ENCODE data around the gene CNBD2.
A peak's percentile ranks its signal among the peaks of the same experiment; 100 is the strongest.
"Not testable (repeated sequence)": the region's sequence is repeated elsewhere in the genome, so short reads cannot be mapped to it uniquely, and the experiment has no call there.

The CNBD2 gene

DNA sequence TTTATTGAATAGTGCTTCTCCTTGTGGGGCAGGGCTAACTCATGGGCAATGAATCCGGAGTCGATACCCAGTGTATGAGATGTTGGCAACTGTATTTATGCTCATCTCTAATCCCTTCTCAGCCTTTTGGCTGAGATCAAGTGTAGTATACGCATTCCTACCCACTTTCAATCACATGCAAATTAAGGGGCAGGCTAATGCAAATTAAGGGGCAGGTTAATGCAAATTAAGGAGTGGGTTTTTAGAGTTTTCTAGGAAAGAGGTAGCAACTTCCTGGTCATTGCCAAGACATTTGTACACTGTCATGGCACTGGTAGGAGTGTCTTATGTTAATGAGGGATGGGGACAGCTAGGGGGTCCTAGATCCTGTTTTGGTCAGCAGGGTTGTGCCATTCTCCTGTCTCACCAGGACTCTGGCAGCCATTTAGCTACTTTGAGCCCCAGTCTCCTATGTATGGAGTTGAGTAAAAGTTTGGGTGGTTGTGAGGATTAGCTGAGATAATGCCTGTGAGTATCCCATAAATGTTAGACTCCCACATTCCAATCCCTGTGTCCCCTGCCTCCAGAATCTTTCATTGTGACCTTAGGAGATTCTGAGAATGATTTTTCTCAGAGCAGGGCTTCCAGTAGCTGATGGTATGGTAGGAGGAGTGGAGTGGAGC is at the start of gene CNBD2:
CNBD2 (plus strand) TSS at position 612 of the 662 bp plus-strand sequence. CDS start 173 bp downstream, outside the sequence.
- no peak for DNase-seq

GRCh38 chr20:35920523-35920922 is 47.9 kb upstream of the CNBD2 start:
- no peak for DNase-seq

DNA sequence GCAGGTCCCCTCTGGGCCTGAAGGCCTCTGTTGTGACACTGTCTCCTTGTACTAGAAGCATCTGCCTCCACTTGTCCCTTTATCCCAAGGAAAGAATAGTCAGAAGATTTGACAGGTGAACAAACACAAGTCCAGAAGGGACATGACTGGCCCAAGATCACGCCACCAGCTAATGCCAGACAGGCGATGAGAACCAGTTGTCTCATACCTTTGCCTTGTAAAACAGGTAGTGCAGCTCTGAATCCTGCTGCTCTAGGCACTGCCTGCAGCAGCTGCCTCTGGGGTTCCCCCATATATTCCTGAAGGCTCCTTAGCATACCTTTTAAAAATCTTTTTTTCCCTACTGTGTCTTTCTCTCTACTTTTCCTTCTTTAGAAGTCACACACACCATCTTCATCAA is 39.1 kb upstream of the CNBD2 start:
- DNase-seq, result no peak

DNA sequence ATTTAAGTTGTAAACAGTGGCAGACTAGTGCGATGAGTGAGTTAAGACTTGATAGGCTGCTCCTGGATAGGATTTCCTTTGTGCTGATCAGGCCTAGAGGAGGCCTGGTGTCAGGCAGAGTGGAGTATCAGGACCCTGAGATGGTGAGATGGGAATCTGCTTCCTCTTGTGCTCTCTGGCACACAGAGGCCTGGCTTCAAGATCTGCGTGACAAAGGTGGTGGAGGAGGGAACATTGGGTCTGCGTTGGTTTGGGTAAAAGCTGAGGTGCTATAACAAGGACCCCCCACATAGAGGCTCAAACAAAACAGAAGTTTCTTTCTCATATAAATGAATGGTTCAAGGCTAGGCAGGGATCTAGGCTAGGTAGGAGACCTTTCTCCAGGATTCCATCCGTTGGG is 34.3 kb upstream of the CNBD2 start:
- DNase-seq, result no peak

- DNase-seq, result no peak
Observed at GRCh38 chr20:35939264-35939663, 29.1 kb upstream of the CNBD2 start.

DNA sequence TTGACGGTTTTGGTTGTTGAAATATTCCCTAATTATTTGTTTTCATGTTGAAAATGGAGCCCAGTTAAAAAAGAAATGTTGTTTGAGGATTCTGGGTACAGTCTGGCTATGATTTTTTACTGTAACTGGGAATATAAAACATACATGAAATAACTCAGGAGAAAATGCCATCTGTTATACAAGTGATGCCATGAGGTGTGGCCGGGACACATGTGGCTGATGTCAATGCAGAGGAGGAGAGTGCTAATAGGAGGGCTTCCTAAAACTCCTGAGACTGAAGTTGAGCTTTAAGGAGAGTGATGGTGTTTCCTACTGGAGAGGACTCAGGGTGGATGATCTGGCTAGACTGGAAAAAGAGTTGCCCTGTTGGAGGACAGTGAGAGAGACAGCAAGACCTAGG is 26.8 kb upstream of the CNBD2 start:
- DNase-seq, result no peak

- DNase-seq, result no peak
Observed at GRCh38 chr20:35942243-35942642, 26.1 kb upstream of the CNBD2 start.

- DNase-seq, result no peak
Observed at GRCh38 chr20:35947489-35947888, 20.9 kb upstream of the CNBD2 start.

DNA sequence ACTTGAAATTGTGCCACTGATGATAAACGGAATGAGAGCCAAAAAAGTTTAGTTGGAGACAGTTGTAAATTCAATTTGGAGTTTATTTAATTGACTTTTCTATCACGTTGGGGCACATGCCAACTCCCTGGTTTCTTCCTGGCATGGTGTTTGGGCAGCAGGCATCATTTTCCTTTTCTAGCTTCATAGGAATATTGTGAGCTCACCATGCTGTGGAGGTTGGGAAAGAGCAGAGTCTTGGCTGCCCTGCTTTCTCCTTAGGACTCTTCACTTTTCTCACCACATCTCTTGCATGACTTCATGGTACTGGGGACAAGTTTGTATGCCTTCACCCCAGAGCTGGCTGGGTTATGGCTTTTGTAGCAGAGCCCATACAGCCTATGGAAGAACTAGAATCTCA is 20.5 kb upstream of the CNBD2 start:
- no peak for DNase-seq

GRCh38 chr20:35950093-35950492 is 18.3 kb upstream of the CNBD2 start:
- no peak for DNase-seq

- not testable (repeated sequence) for DNase-seq
Observed at GRCh38 chr20:35952080-35952479, 16.3 kb upstream of the CNBD2 start.

DNA sequence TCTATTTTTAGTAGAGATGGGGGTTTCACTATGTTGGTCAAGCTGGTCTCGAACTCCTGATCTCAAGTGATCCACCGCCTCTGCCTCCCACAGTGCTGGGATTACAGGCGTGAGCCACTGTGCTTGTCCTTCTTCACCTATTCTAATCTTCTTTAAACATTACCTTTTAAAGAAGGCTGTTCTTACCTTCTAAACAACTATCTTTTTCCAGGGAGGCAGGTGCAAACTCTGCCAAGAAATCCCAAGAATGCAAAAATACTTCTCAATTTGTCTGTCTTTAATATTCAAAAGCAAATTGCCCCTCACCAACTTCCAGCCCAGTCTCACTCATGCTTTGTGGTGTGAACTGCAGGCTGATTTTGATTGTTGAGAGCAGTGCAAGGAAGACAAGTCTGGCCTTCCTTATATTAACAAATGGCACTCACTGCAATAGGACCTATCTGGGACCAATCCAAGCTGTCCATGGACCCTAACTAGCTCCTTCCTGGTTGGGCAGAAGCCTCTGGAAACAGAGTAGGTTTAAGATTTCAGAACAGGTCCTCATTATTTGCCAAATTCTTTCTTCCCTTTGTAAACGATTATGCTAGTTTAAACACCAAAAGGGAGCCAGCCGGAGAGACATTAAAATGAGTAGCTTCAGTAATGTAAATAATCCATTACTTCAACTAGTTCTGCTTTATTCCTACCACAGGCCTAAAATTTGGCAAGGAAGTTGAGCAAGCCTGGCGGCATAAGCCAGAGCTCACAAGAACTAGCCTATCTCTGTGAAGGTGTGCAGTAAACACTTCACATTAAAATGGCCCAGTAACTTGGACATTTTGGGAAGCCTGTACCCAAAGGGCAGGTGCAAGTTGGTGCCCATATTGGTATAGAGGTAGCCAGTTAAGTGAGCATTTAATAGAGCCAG is 15.7 kb upstream of the CNBD2 start:
- DNase-seq, result no peak

DNA sequence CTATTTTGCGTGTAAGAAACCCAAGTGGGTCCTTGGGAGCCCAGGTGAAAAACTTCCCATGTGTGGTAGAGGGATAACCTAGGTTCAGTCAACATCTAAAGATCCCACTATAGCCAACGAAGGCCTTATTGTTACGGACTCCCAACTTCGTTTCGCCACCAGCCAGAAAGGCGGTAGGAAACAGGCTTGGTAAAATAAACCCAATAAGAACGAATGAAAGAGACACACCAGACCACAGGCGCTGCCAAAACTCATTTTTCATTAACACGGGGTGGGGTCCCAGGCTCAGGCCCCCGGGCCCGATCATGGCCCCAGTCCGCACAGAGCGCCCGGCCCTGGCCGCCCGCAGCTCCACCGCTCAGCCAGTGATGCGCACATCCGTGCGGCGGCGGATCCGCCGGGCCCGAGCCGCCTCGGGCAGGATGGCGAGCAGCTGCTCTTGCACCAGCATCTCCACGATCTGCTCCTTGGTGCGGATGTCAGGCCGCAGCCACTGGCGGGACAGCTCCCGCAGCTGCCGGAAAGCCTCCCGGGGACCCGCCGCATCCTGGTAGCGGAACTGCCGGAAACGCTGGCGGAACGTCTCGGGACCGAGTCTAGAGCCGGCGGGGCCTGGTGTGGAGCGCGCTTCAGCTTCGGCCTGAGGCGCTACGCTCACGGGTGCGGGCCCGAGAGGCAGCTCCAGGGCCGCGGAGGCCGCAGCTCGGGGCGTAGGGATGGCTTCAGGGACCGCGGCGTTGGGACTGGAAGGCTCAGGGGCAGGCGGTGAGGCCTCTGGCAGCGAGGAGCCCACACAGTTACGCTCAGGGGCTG is 14.8 kb upstream of the CNBD2 start:
- peak; percentile 44 for DNase-seq

GRCh38 chr20:35954200-35954906 is 14.0 kb upstream of the CNBD2 start, which contains the start of gene SCAND1:
Gene SCAND1, minus strand, starts transcription at chr20:35954502. Its CDS starts 218 bp downstream, at chr20:35954284.
- peak; percentile 99 for DNase-seq

DNA sequence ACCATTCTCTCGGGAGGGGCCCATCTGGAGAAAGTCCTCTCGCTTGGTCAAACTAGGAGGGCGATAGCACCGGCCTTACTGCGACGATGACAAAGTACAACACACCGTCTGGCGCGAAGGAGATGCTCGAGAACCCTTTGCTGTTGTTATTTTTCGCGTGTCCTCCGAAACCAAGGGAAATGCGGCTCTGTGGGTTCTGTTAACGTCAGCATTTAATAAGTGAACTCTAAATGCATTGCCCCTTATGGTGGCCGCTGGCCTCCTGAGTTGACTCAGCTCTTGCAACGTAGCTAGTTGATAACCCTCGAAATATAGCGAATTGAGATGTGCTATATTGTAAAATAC is 13.5 kb upstream of the CNBD2 start:
- DNase-seq, result no peak

GRCh38 chr20:35956616-35957015 is 11.8 kb upstream of the CNBD2 start:
- no peak for DNase-seq

GRCh38 chr20:35959291-35959690 is 9.1 kb upstream of the CNBD2 start:
- DNase-seq, result not testable (repeated sequence)

GRCh38 chr20:35963878-35964277 is 4.5 kb upstream of the CNBD2 start:
- no peak for DNase-seq

GRCh38 chr20:35968930-35969329 is 540 bp downstream of the CNBD2 start:
- no peak for DNase-seq

DNA sequence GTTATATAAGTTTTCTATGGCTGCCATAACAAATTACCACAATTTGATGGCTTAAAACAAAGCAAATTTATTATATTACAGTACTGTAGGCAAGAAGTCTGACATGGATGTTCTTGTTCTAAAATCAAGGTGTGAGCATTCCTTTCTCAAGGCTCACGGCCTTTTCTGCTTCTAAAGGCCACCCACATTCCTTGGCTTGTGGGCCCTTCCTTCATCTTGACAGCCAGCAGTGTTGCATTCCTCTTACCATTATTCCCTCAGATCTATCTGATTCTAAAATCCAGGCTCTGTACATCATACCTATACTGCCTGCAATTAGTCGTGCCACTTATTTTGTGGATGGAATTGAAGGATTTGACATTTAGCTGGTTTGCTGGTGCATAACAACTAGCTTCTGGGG is 3.6 kb downstream of the CNBD2 start:
- peak; percentile 45 for DNase-seq

DNA sequence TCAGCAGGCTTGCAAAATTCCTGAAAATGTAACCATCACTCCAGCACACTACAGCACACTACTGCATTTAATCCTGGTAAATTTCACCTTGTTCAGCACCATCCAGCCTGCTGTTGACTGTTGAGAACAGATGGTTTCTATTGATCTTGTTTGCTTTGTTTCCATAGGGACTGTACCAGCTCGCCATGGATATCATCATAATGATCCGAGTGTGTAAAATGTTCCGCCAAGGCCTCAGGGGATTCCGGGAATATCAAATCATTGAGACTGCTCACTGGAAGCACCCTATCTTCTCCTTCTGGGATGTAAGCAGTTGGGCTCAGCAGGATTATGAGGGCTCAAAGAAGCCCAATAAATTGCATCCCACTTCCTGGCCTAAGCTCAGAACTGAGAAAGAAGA is 4.1 kb downstream of the CNBD2 start:
- peak; percentile 98 for DNase-seq

- DNase-seq, result no peak
Observed at GRCh38 chr20:35974256-35974655, 5.9 kb downstream of the CNBD2 start.
